GM12878 (cell line): ENCODE results near the gene ST6GALNAC3. TPM values are rescaled to one million over a fixed set of nuclear protein-coding genes. Genes with fewer than 3 reads are reported as not detected.

ENCODE experiments used
- ATAC-seq: fragments of 200-7000 bp; cut with Tn5 transposase; 3 replicates; pipeline ENCODE4 v1.9.1; 2020; ENCODE audit warnings: mild to moderate bottlenecking, moderate library complexity
- BruUV-seq: library from RNA; stranded (reverse); fragments of 400-500 nt; replicated peaks from 2 replicates; lab custom pipeline; 2021; lab: Mats Ljungman, UMichigan
- CTCF ChIA-PET: fragments of 300-600 bp; sonication (Branson Sonifier 250); formaldehyde crosslinking; extraction: SDS; loops from one replicate; lab custom pipeline; 2021; ENCODE audit warnings: inconsistent platforms; lab: Yijun Ruan, JAX
- POLR2A ChIA-PET: fragments of 350-600 bp; formaldehyde crosslinking; extraction: SDS; loops from one replicate; lab custom pipeline; 2021; ENCODE audit warnings: inconsistent platforms; lab: Charles Lee
- RAD21 ChIA-PET: fragments of 300-600 bp; sonication (Branson Sonifier 250); formaldehyde crosslinking; loops from one replicate; lab custom pipeline; 2023; ENCODE audit warnings: antibody characterized with exemption; ENCODE audit not compliant: unreplicated experiment; lab: Charles Lee
- SMC1A ChIA-PET: fragments of 300-600 bp; sonication (Branson Sonifier 250); formaldehyde crosslinking; loops from one replicate; lab custom pipeline; 2023; ENCODE audit not compliant: unreplicated experiment, uncharacterized antibody; lab: Charles Lee
- DNase-seq: peaks from one replicate; pipeline ENCODE4 v3.0.0-alpha.2; 2011; ENCODE audit warnings: low read depth, low spot score
- FAIRE-seq: peaks from 3 replicates; lab custom pipeline; 2011; peaks lifted over from hg19 to GRCh38; lab: Jason Lieb, UNC
- H2AFZ ChIP-seq: 2 replicates; pipeline ENCODE4 v1.6.0; 2011; ENCODE audit warnings: low read depth, low read length, control low read depth; ENCODE audit not compliant: control insufficient read depth
- H3K27ac ChIP-seq: 2 replicates; pipeline ENCODE4 v1.5.1; 2011; ENCODE audit warnings: control low read depth; ENCODE audit not compliant: control insufficient read depth, insufficient read depth
- H3K27me3 ChIP-seq, 2 experiments: replicated peaks in 1 of 2; 2 replicates each; pipeline versions ENCODE4 v1.6.0 to v1.6.1; 2011; ENCODE audit warnings: low read length in 1 of 2; ENCODE audit not compliant: control insufficient read depth in 2 of 2, insufficient read depth in 2 of 2
- H3K36me3 ChIP-seq, 2 experiments: 2 replicates each; pipeline ENCODE4 v1.5.1; 2011; ENCODE audit warnings: low read length in 1 of 2; ENCODE audit not compliant: control insufficient read depth in 2 of 2, insufficient read depth in 2 of 2
- H3K4me1 ChIP-seq: 2 replicates; pipeline ENCODE4 v1.6.1; 2011; ENCODE audit warnings: mild to moderate bottlenecking, low read length, moderate library complexity, mixed read lengths; ENCODE audit not compliant: control insufficient read depth, insufficient read depth
- H3K4me2 ChIP-seq: 2 replicates; pipeline ENCODE4 v1.6.0; 2011; ENCODE audit warnings: control low read depth; ENCODE audit not compliant: control insufficient read depth, insufficient read depth
- H3K4me3 ChIP-seq: fragments of 200-600 bp; sonication (generic); 2 replicates; pipeline ENCODE4 v1.5.1; 2016
- H3K79me2 ChIP-seq: 2 replicates; pipeline ENCODE4 v1.6.0; 2011; ENCODE audit warnings: low read length; ENCODE audit not compliant: control insufficient read depth, insufficient read depth
- H3K9ac ChIP-seq: 2 replicates; pipeline ENCODE4 v1.8.0; 2011; ENCODE audit warnings: low read length, control low read depth, mixed read lengths; ENCODE audit not compliant: control insufficient read depth, insufficient read depth
- H3K9me3 ChIP-seq: replicated peaks from 3 replicates; pipeline ENCODE4 v1.5.1; 2011; ENCODE audit warnings: mild to moderate bottlenecking, low read length; ENCODE audit not compliant: control insufficient read depth, insufficient read depth
- H4K20me1 ChIP-seq: 2 replicates; pipeline ENCODE4 v1.6.0; 2011; ENCODE audit not compliant: control insufficient read depth, insufficient read depth
- ATF7 ChIP-seq: fragments of 450-650 bp; IDR thresholded peaks from 2 replicates; pipeline ENCODE4 v1.6.1; 2016; ENCODE audit warnings: low read depth, mild to moderate bottlenecking
- CHD2 ChIP-seq: IDR thresholded peaks from 2 replicates; pipeline ENCODE4 v1.6.1; 2011; ENCODE audit warnings: low read depth, low read length, improper control_type of control experiment, borderline replicate concordance
- HDGF ChIP-seq: fragments of 450-650 bp; IDR thresholded peaks from 2 replicates; pipeline ENCODE4 v1.6.1; 2016; ENCODE audit warnings: antibody characterized with exemption
- IRF4 ChIP-seq: IDR thresholded peaks from 2 replicates; pipeline ENCODE4 v1.6.1; 2011; ENCODE audit warnings: low read depth, low read length
- NFIC ChIP-seq: IDR thresholded peaks from 2 replicates; pipeline ENCODE4 v1.6.1; 2012; ENCODE audit warnings: low read depth, mild to moderate bottlenecking, inconsistent platforms, low read length, moderate library complexity
- PAX5 ChIP-seq: IDR thresholded peaks from 2 replicates; pipeline ENCODE4 v1.6.1; 2011; ENCODE audit warnings: low read depth, low read length, borderline replicate concordance
- POLR2A ChIP-seq: IDR thresholded peaks from 2 replicates; pipeline ENCODE4 v1.6.1; 2011; ENCODE audit warnings: low read depth, mild to moderate bottlenecking, low read length
- SREBF1 ChIP-seq: IDR thresholded peaks from 2 replicates; pipeline ENCODE4 v1.6.1; 2012; ENCODE audit warnings: mild to moderate bottlenecking, low read length
- TAF1 ChIP-seq: IDR thresholded peaks from 2 replicates; pipeline ENCODE4 v1.6.1; 2011; ENCODE audit warnings: mild to moderate bottlenecking, low read depth, low read length, borderline replicate concordance
- WGBS: methylation state at CpG from one replicate; pipeline ENCODE4 v1.1.6; 2016; ENCODE audit warnings: low lambda C conversion rate; ENCODE audit not compliant: insufficient replicate concordance, insufficient coverage; ENCODE audit errors: missing lambda C conversion rate; 5-methylcytosine and 5-hydroxymethylcytosine counted together
- in situ Hi-C: fragments of 300-500 bp; cut with MboI; formaldehyde crosslinking; loops from 9 replicates; pipeline ENCODE4 v1.14.3; 2018; ENCODE audit warnings: mixed read lengths
- intact Hi-C: fragments of 100-400 bp; cut with micrococcal nuclease; formaldehyde crosslinking; loops from one replicate; pipeline ENCODE4 v1.14.2; 2022; ENCODE audit not compliant: unreplicated experiment
- polyA plus RNA-seq, 11 experiments: library from polyadenylated mRNA; depleted of rRNA in 4 of 11; unstranded in 6 of 11; stranded (reverse) in 5 of 11; fragments of >200 nt; fragmentation: Nextera tagmentation in 4 of 11; fragmentation: Illumina TruSeq in 1 of 11; extraction: Ambion mirVana in 4 of 11; extraction: Trizol in 1 of 11; gene quantifications; 1 replicate in 1 of 11; 2 replicates in 10 of 11; pipeline versions ENCODE4 v1.2.1 to v1.2.3, GENCODE V29; 2011 to 2016; ENCODE audit warnings: inconsistent platforms in 2 of 11, missing spikeins in 2 of 11, low read depth in 1 of 11
- total RNA-seq, 4 experiments: library from RNA; depleted of rRNA in 3 of 4; stranded (reverse); fragments of >200 nt in 3 of 4; fragmentation: Illumina TruSeq in 1 of 4; extraction: Trizol in 1 of 4; gene quantifications; 2 replicates each; pipeline versions ENCODE4 v1.2.1 to v1.2.3, GENCODE V29; 2013 to 2021
- TF ChIP-seq, protein P1 (sequence below): IDR thresholded peaks from 2 replicates; pipeline ENCODE4 v1.6.1; 2012; ENCODE audit warnings: low read length, inconsistent platforms
- TF ChIP-seq, protein P2 (sequence below): fragments of 150-350 bp; IDR thresholded peaks from 2 replicates; pipeline ENCODE4 v1.6.1; 2014; ENCODE audit warnings: mild to moderate bottlenecking, low read depth, low read length

ST6GALNAC3 gene
- total and polyA plus RNA-seq, 10 of the 15 experiments (the other 5 are each of a cell fraction or from before 2014, with no cell fraction given): 0.04 to 0.68 (median 0.18) TPM; not detected in 3

DNA sequence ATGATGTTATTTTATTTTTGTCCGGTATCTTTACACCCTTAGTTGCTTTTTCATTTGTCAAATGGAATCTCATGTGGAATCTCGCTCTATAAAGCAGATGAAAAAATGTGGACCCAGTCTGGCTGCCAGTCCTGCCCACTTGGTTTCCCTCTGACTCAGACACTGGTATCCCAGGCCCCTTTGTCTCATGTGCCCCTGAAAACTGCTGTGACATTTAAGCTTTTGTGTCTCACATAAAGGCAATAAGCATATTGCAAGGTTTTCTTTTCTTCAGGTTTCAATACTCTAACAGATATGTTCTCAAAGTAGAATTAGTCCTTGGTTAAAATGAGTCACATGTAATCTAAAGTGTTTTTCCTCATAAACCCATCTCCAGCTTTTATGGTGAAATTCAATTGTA is 183.3 kb downstream of the ST6GALNAC3 start (continued):
- TF ChIP-seq CHD2 (no peak), IRF4 (no peak), NFIC (no peak)
- TF ChIP-seq, all 136 proteins: peak for 0

GRCh38 chr1:76259270-76259669 is 184.7 kb downstream of the ST6GALNAC3 start:
- H3K27me3 ChIP-seq: no peaks in the 10 kb centered on the region; a peak in 1 of 4 replicates
- no peak for ATAC-seq
- no peak overlapping the region for H3K9ac ChIP-seq
- H4K20me1 ChIP-seq: no peaks in the 10 kb centered on the region
- no peaks in the 10 kb centered on the region for H3K4me1 ChIP-seq
- H3K36me3 ChIP-seq: no peaks in the 10 kb centered on the region
- TF ChIP-seq POLR2A (no peak), SREBF1 (no peak), ATF7 (no peak), PAX5 (no peak), HDGF (no peak), TAF1 (no peak)
- TF ChIP-seq, protein P1, sequence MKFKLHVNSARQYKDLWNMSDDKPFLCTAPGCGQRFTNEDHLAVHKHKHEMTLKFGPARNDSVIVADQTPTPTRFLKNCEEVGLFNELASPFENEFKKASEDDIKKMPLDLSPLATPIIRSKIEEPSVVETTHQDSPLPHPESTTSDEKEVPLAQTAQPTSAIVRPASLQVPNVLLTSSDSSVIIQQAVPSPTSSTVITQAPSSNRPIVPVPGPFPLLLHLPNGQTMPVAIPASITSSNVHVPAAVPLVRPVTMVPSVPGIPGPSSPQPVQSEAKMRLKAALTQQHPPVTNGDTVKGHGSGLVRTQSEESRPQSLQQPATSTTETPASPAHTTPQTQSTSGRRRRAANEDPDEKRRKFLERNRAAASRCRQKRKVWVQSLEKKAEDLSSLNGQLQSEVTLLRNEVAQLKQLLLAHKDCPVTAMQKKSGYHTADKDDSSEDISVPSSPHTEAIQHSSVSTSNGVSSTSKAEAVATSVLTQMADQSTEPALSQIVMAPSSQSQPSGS: no peak
- TF ChIP-seq, protein P2, sequence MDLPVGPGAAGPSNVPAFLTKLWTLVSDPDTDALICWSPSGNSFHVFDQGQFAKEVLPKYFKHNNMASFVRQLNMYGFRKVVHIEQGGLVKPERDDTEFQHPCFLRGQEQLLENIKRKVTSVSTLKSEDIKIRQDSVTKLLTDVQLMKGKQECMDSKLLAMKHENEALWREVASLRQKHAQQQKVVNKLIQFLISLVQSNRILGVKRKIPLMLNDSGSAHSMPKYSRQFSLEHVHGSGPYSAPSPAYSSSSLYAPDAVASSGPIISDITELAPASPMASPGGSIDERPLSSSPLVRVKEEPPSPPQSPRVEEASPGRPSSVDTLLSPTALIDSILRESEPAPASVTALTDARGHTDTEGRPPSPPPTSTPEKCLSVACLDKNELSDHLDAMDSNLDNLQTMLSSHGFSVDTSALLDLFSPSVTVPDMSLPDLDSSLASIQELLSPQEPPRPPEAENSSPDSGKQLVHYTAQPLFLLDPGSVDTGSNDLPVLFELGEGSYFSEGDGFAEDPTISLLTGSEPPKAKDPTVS: no peak
- no peak overlapping the region for H3K4me3 ChIP-seq
- intact Hi-C loops: no loop called here
- BruUV-seq: no TSS peak
- no peak overlapping the region for H3K4me2 ChIP-seq
- H3K27ac ChIP-seq: no peak overlapping the region
- ChIA-PET RAD21 (no interaction called here), POLR2A (no interaction called here), CTCF (no interaction called here), SMC1A (interaction anchor here (0.6 kb wide), 1 partner anchor 841 kb away, joined by 3 read pairs; no protein-coding TSS in a partner anchor)
- in situ Hi-C loops: no loop called here
- no peak for FAIRE-seq
- H2AFZ ChIP-seq: no peak overlapping the region
- WGBS: 0% methylated on average over 1 of the region's 1 CpG
- H3K79me2 ChIP-seq: no peaks in the 10 kb centered on the region
- DNase-seq: no peak
- no peaks in the 10 kb centered on the region for H3K9me3 ChIP-seq
